IMR-90 (cell line): ENCODE results near the gene ERG28. TPM values are rescaled to one million over a fixed set of nuclear protein-coding genes. Genes with fewer than 3 reads are reported as not detected.
A peak's percentile ranks its signal among the peaks of the same experiment; 100 is the strongest.

ENCODE experiments used
- ATAC-seq: fragments of 200-7000 bp; cut with Tn5 transposase; 2 replicates; pipeline ENCODE4 v1.9.1; 2020; ENCODE audit warnings: low read depth, mild to moderate bottlenecking, moderate library complexity
- BruUV-seq: library from RNA; stranded (reverse); fragments of 400-500 nt; replicated peaks from 2 replicates; lab custom pipeline; 2021; lab: Mats Ljungman, UMichigan
- CTCF ChIA-PET: fragments of 300-600 bp; formaldehyde crosslinking; extraction: SDS; loops from one replicate; lab custom pipeline; 2021; ENCODE audit warnings: antibody characterized with exemption; lab: Yijun Ruan, JAX
- POLR2A ChIA-PET: fragments of 300-600 bp; sonication (Branson Sonifier 250); formaldehyde crosslinking; loops from one replicate; lab custom pipeline; 2022; ENCODE audit warnings: antibody characterized with exemption; ENCODE audit not compliant: unreplicated experiment; lab: Charles Lee
- DNase-seq: peaks from one replicate; pipeline ENCODE4 v3.0.0; 2013
- H2AFZ ChIP-seq: replicated peaks from 2 replicates; pipeline ENCODE3; 2013; ENCODE audit warnings: low read length, mild to moderate bottlenecking; ENCODE audit not compliant: poor library complexity
- H2AK5ac ChIP-seq: 2 replicates; pipeline ENCODE4 v1.6.1; 2013; ENCODE audit warnings: low read depth, low read length, inconsistent platforms
- H2AK9ac ChIP-seq: replicated peaks from 2 replicates; pipeline ENCODE3; 2013; ENCODE audit warnings: mild to moderate bottlenecking, low read depth, low read length, moderate library complexity; ENCODE audit not compliant: poor library complexity
- H2BK120ac ChIP-seq: 2 replicates; pipeline ENCODE4 v1.6.1; 2013; ENCODE audit warnings: low read depth, low read length, inconsistent platforms
- H2BK15ac ChIP-seq: 3 replicates; pipeline ENCODE4 v1.6.1; 2013; ENCODE audit warnings: low read depth, low read length, inconsistent platforms
- H2BK20ac ChIP-seq: 2 replicates; pipeline ENCODE4 v1.6.1; 2013; ENCODE audit warnings: low read depth, mild to moderate bottlenecking, inconsistent platforms, low read length, moderate library complexity
- H2BK5ac ChIP-seq: 2 replicates; pipeline ENCODE4 v1.6.1; 2013; ENCODE audit warnings: mild to moderate bottlenecking, low read depth, low read length, inconsistent platforms; ENCODE audit not compliant: poor library complexity, severe bottlenecking
- H3K14ac ChIP-seq: replicated peaks from 2 replicates; pipeline ENCODE4 v1.6.1; 2013; ENCODE audit warnings: low read depth, low read length, inconsistent platforms
- H3K18ac ChIP-seq: 2 replicates; pipeline ENCODE4 v1.6.1; 2013; ENCODE audit warnings: low read depth, low read length, control low read depth
- H3K23ac ChIP-seq: 2 replicates; pipeline ENCODE4 v1.6.1; 2013; ENCODE audit warnings: low read depth, low read length, inconsistent platforms
- H3K27ac ChIP-seq: 2 replicates; pipeline ENCODE4 v1.5.1; 2013; ENCODE audit warnings: mild to moderate bottlenecking, control low read depth, low read length; ENCODE audit not compliant: insufficient read depth
- H3K27me3 ChIP-seq: 2 replicates; pipeline ENCODE4 v1.6.1; 2013; ENCODE audit warnings: low read length; ENCODE audit not compliant: control insufficient read depth, insufficient read depth
- H3K36me3 ChIP-seq: 2 replicates; pipeline ENCODE4 v1.6.1; 2013; ENCODE audit warnings: low read length, mixed read lengths; ENCODE audit not compliant: control insufficient read depth, insufficient read depth
- H3K4ac ChIP-seq: 2 replicates; pipeline ENCODE4 v1.6.1; 2013; ENCODE audit warnings: low read depth, low read length, inconsistent platforms
- H3K4me1 ChIP-seq: 2 replicates; pipeline ENCODE4 v1.6.1; 2013; ENCODE audit warnings: low read length, mixed read lengths; ENCODE audit not compliant: control insufficient read depth, insufficient read depth
- H3K4me2 ChIP-seq: 2 replicates; pipeline ENCODE4 v1.6.1; 2013; ENCODE audit warnings: low read depth, mild to moderate bottlenecking, control low read depth, low read length, moderate library complexity
- H3K4me3 ChIP-seq: 2 replicates; pipeline ENCODE4 v1.5.1; 2013; ENCODE audit warnings: low read depth, mild to moderate bottlenecking, control low read depth, low read length, moderate library complexity; ENCODE audit not compliant: insufficient read depth
- H3K56ac ChIP-seq: 2 replicates; pipeline ENCODE4 v1.6.1; 2013; ENCODE audit warnings: low read length, inconsistent platforms; ENCODE audit not compliant: insufficient read depth; ENCODE audit errors: extremely low read depth
- H3K79me1 ChIP-seq, 2 experiments: 2 replicates each; pipeline ENCODE4 v1.6.1; 2013; ENCODE audit warnings: low read length in 2 of 2, inconsistent platforms in 1 of 2, low read depth in 1 of 2
- H3K9ac ChIP-seq: 2 replicates; pipeline ENCODE4 v1.6.1; 2013; ENCODE audit warnings: low read depth, low read length, control low read depth
- H3K9me1 ChIP-seq: 2 replicates; pipeline ENCODE4 v1.6.1; 2013; ENCODE audit warnings: low read length, inconsistent platforms; ENCODE audit not compliant: insufficient read depth
- H3K9me3 ChIP-seq: 2 replicates; pipeline ENCODE4 v1.6.1; 2013; ENCODE audit warnings: low read length; ENCODE audit not compliant: control insufficient read depth, insufficient read depth
- H4K20me1 ChIP-seq: 2 replicates; pipeline ENCODE4 v1.6.1; 2013; ENCODE audit warnings: low read length, inconsistent platforms; ENCODE audit not compliant: insufficient read depth
- H4K5ac ChIP-seq: 2 replicates; pipeline ENCODE4 v1.6.1; 2013; ENCODE audit warnings: mild to moderate bottlenecking, low read depth, low read length, control low read depth
- H4K8ac ChIP-seq, 2 experiments: 2 replicates each; pipeline ENCODE4 v1.6.1; 2013; ENCODE audit warnings: low read depth in 2 of 2, low read length in 2 of 2, control low read depth in 1 of 2, inconsistent platforms in 1 of 2
- H4K91ac ChIP-seq: 2 replicates; pipeline ENCODE4 v1.6.1; 2013; ENCODE audit warnings: low read depth, low read length, inconsistent platforms; ENCODE audit not compliant: insufficient read depth
- BHLHE40 ChIP-seq: fragments of 150-350 bp; IDR thresholded peaks from 2 replicates; pipeline ENCODE4 v1.6.1; 2016; ENCODE audit warnings: mild to moderate bottlenecking, low read depth, low read length
- CEBPB ChIP-seq: IDR thresholded peaks from 2 replicates; pipeline ENCODE4 v1.6.1; 2012; ENCODE audit warnings: low read depth, low read length, improper control_type of control experiment
- CHD1 ChIP-seq: IDR thresholded peaks from 2 replicates; pipeline ENCODE4 v1.6.1; 2012; ENCODE audit warnings: low read depth, low read length, improper control_type of control experiment
- FOS ChIP-seq: fragments of 150-350 bp; IDR thresholded peaks from 2 replicates; pipeline ENCODE4 v1.6.1; 2016; ENCODE audit warnings: low read depth, low read length
- MAFK ChIP-seq: IDR thresholded peaks from 2 replicates; pipeline ENCODE4 v1.6.1; 2012; ENCODE audit warnings: low read depth, low read length, improper control_type of control experiment
- MAZ ChIP-seq: IDR thresholded peaks from 2 replicates; pipeline ENCODE4 v1.6.1; 2012; ENCODE audit warnings: low read depth, mild to moderate bottlenecking, low read length, improper control_type of control experiment, moderate library complexity, borderline replicate concordance
- MXI1 ChIP-seq: IDR thresholded peaks from 2 replicates; pipeline ENCODE4 v1.6.1; 2012; ENCODE audit warnings: low read depth, mild to moderate bottlenecking, low read length, moderate library complexity, borderline replicate concordance
- NFE2L2 ChIP-seq: fragments of 150-350 bp; IDR thresholded peaks from 2 replicates; pipeline ENCODE4 v1.6.1; 2016; ENCODE audit warnings: low read depth, mild to moderate bottlenecking, low read length
- POLR2A ChIP-seq: IDR thresholded peaks from 2 replicates; pipeline ENCODE4 v1.6.1; 2012; ENCODE audit warnings: mild to moderate bottlenecking, low read depth, low read length
- RAD21 ChIP-seq: IDR thresholded peaks from 2 replicates; pipeline ENCODE4 v1.6.1; 2012; ENCODE audit warnings: low read length, improper control_type of control experiment
- RCOR1 ChIP-seq: IDR thresholded peaks from 2 replicates; pipeline ENCODE4 v1.6.1; 2012; ENCODE audit warnings: mild to moderate bottlenecking, low read length, improper control_type of control experiment; ENCODE audit not compliant: insufficient replicate concordance
- RFX5 ChIP-seq: IDR thresholded peaks from 2 replicates; pipeline ENCODE4 v1.8.0; 2012; ENCODE audit warnings: low read depth, mild to moderate bottlenecking, low read length, moderate library complexity
- SMC3 ChIP-seq: fragments of 150-350 bp; IDR thresholded peaks from 2 replicates; pipeline ENCODE4 v1.6.1; 2016; ENCODE audit warnings: low read depth, mild to moderate bottlenecking, antibody characterized with exemption, low read length, moderate library complexity
- WGBS, 2 experiments: methylation state at CpG; one replicate each; pipeline versions ENCODE4 v1.1.5 to v1.1.7; 2013; ENCODE audit warnings: missing lambda C conversion rate in 2 of 2; ENCODE audit not compliant: insufficient read length in 1 of 2; ENCODE audit errors: extremely low coverage in 2 of 2; 5-methylcytosine and 5-hydroxymethylcytosine counted together
- dilution Hi-C: fragments of 300-500 bp; cut with HindIII; formaldehyde crosslinking; loops from one replicate; pipeline ENCODE4 v1.14.3; 2018; ENCODE audit warnings: low sequenced_read_pairs; ENCODE audit not compliant: unreplicated experiment
- in situ Hi-C: fragments of 300-500 bp; cut with MboI; formaldehyde crosslinking; loops from 3 replicates; pipeline ENCODE4 v1.14.3; 2019; ENCODE audit warnings: low sequenced_read_pairs, inconsistent platforms, mixed read lengths
- intact Hi-C: fragments of 100-400 bp; cut with micrococcal nuclease; formaldehyde crosslinking; loops from 2 replicates; pipeline ENCODE4 v1.10.0; 2022
- polyA plus RNA-seq, 3 experiments: library from polyadenylated mRNA; depleted of rRNA; stranded (reverse); fragments of >200 nt; gene quantifications; 2 replicates each; pipeline ENCODE4 v1.2.3, GENCODE V29; 2012; ENCODE audit warnings: low replicate concordance in 1 of 3
- total RNA-seq: library from RNA; depleted of rRNA; stranded (reverse); fragments of >200 nt; gene quantifications from 2 replicates; pipeline ENCODE4 v1.2.3, GENCODE V29; 2012
- TF ChIP-seq, protein P1 (sequence below): fragments of 150-350 bp; IDR thresholded peaks from 2 replicates; pipeline ENCODE4 v1.6.1; 2016; ENCODE audit warnings: low read depth, mild to moderate bottlenecking, low read length, moderate library complexity, borderline replicate concordance
- TF ChIP-seq, protein P2 (sequence below): fragments of 150-350 bp; IDR thresholded peaks from 2 replicates; pipeline ENCODE4 v1.6.1; 2017; ENCODE audit warnings: mild to moderate bottlenecking, antibody characterized with exemption, low read length, low read depth
- TF ChIP-seq, protein P3 (sequence below): conservative IDR thresholded peaks from 2 replicates; pipeline ENCODE4 v1.5.1; 2012; ENCODE audit warnings: mild to moderate bottlenecking, low read depth, low read length, improper control_type of control experiment

Gene ERG28
- total and polyA plus RNA-seq, 2 of the 4 experiments (the other 2 are of a cell fraction), result 0.90 to 15.4 TPM

DNA sequence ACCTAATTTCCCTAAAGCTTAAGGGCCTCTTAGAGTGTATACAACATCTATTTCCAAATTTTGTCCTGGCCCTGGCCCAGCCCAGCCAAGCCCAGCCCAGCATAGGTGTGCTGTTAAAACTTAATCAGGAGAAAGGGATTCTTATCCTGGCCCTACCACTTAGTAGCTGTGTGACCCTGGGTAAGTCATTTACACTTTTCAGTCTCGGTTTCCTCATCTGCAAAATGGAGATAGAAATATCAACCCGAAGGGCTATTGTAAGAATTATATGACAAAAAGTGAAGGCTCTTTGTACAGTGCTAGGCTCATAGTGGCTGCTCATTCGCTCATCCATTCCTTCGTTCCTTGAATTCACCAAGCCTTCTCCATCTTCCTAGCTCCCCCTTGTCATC lies 442 bp downstream of the ERG28 start:
- H3K4ac ChIP-seq, result no peak overlapping the region
- H3K4me3 ChIP-seq, result peak overlapping the region; percentile 88
- H2BK20ac ChIP-seq, result no peak overlapping the region
- H3K14ac ChIP-seq, result no peak overlapping the region; the same call in 1 of the 2 replicates
- POLR2A ChIA-PET, result no interaction called here
- peak overlapping the region; percentile 67 for H2AK9ac ChIP-seq
- BruUV-seq, result no TSS peak
- no peak overlapping the region for H2BK5ac ChIP-seq
- peak overlapping the region; percentile 14 for H3K9ac ChIP-seq
- in situ Hi-C loops (no loop called here), dilution Hi-C loops (no loop called here), intact Hi-C loops (no loop called here)
- H3K4me2 ChIP-seq, result peak overlapping the region; percentile 92
- no peaks in the 10 kb centered on the region for H3K9me3 ChIP-seq
- H4K5ac ChIP-seq, result peak overlapping the region; percentile 58
- H2BK120ac ChIP-seq, result 0 out of 2 replicates have a peak overlapping the region, but pooled peaks have one; percentile 2
- ATAC-seq, result no peak
- no peak overlapping the region for H3K27ac ChIP-seq
- no peaks in the 10 kb centered on the region for H4K20me1 ChIP-seq
- H2AFZ ChIP-seq, result peak overlapping the region; percentile 92
- no peak overlapping the region for H3K18ac ChIP-seq
- H2AK5ac ChIP-seq, result no peak overlapping the region
- TF ChIP-seq SMC3 (no peak), RCOR1 (no peak), FOS (no peak), RAD21 (no peak), POLR2A (no peak), NFE2L2 (no peak), CHD1 (no peak), MAFK (no peak), RFX5 (no peak), MXI1 (no peak), BHLHE40 (no peak), MAZ (no peak), CEBPB (no peak)
- TF ChIP-seq, protein P1, sequence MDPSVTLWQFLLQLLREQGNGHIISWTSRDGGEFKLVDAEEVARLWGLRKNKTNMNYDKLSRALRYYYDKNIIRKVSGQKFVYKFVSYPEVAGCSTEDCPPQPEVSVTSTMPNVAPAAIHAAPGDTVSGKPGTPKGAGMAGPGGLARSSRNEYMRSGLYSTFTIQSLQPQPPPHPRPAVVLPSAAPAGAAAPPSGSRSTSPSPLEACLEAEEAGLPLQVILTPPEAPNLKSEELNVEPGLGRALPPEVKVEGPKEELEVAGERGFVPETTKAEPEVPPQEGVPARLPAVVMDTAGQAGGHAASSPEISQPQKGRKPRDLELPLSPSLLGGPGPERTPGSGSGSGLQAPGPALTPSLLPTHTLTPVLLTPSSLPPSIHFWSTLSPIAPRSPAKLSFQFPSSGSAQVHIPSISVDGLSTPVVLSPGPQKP, result no peak
- TF ChIP-seq, protein P2, sequence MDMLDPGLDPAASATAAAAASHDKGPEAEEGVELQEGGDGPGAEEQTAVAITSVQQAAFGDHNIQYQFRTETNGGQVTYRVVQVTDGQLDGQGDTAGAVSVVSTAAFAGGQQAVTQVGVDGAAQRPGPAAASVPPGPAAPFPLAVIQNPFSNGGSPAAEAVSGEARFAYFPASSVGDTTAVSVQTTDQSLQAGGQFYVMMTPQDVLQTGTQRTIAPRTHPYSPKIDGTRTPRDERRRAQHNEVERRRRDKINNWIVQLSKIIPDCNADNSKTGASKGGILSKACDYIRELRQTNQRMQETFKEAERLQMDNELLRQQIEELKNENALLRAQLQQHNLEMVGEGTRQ, result no peak
- TF ChIP-seq, protein P3, sequence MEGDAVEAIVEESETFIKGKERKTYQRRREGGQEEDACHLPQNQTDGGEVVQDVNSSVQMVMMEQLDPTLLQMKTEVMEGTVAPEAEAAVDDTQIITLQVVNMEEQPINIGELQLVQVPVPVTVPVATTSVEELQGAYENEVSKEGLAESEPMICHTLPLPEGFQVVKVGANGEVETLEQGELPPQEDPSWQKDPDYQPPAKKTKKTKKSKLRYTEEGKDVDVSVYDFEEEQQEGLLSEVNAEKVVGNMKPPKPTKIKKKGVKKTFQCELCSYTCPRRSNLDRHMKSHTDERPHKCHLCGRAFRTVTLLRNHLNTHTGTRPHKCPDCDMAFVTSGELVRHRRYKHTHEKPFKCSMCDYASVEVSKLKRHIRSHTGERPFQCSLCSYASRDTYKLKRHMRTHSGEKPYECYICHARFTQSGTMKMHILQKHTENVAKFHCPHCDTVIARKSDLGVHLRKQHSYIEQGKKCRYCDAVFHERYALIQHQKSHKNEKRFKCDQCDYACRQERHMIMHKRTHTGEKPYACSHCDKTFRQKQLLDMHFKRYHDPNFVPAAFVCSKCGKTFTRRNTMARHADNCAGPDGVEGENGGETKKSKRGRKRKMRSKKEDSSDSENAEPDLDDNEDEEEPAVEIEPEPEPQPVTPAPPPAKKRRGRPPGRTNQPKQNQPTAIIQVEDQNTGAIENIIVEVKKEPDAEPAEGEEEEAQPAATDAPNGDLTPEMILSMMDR, result no peak
- no peak overlapping the region for H2BK15ac ChIP-seq
- no CpG with 5 or more reads among the region's 4 CpGs for WGBS, 2 experiments
- no peak overlapping the region for H3K56ac ChIP-seq
- no peak for DNase-seq
- CTCF ChIA-PET, result interaction anchor here (0.6 to 1.3 kb wide), 3 partner anchors 51 to 171 kb away, joined by 3 to 12 read pairs (median 3); no protein-coding TSS in a partner anchor
- H3K23ac ChIP-seq, result no peak overlapping the region
- H3K36me3 ChIP-seq, result peaks cover 1% of the 10 kb centered on the region; the same call in 1 of the 2 replicates
- H3K27me3 ChIP-seq, result no peaks in the 10 kb centered on the region
- peak overlapping the region; percentile 51 to 90; a peak in 3 of 4 replicates for H4K8ac ChIP-seq
- no peak overlapping the region for H4K91ac ChIP-seq
- no peaks in the 10 kb centered on the region for H3K9me1 ChIP-seq
- no peaks in the 10 kb centered on the region for H3K4me1 ChIP-seq
- peaks cover 3 to 11% of the 10 kb centered on the region in 2 experiments; a peak in 3 of 4 replicates for H3K79me1 ChIP-seq
